8988T (cell line): ENCODE measurements around the gene SPOCK1.

Source experiments
- DNase-seq: peaks from one replicate; pipeline ENCODE4 v3.0.0; 2011

The SPOCK1 gene

DNA sequence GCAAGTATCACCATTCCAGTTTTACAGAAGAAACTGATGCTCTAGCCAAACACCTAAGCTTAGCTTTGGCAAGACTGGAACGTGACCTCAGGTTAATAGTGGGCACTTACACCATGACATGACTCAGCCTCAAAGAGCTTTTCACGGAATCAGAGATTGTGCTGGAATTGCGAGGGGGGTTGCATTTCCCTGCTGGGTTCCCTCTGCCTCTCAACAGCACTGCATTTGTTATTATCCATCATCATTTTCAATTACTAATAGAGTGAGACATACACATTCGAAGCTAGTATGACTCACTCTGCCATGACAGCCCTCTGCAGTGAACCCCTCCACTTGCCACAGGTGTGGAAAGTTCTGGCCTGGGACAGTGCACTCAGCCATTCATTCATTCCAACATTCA lies 8.0 kb downstream of the SPOCK1 start:
- DNase-seq, result no peak

DNA sequence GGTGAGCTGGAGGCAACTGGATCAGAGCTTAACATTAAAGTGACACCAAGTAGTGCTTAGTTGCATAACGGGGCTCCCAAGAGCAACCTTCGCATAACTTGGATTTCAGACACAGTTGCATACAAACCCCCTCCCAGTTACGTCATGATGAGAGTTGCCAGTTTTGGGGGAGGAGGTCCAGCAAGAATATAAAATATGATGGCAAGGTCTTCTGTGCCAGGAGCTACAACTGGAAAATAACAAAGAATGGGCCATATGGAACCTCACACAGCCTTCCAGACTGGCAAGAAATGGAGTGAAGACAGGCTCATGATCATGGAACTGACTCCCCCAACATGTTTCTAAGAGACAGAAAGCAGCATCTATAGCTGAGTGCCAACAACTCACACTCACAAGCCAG lies 8.5 kb downstream of the SPOCK1 start:
- no peak for DNase-seq

DNA sequence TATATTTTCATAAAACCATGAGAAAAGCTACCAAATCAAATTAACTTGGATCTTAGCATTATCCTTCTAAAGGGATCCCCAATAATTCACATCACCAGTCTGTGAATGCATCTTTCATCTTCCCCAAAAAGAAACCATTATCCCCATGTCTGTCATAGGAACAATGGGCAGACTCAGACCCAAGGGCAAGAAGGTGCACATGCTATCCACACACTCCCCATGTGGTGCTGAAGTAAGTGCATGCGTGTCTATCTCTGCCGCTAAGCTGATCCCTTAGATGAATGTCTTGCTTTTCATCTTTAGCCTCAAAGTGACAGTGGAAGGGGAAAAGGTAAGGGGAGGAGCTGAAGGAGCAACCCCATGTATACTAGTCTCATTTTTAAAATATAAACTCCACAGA lies 10.2 kb downstream of the SPOCK1 start:
- DNase-seq, result no peak

DNA sequence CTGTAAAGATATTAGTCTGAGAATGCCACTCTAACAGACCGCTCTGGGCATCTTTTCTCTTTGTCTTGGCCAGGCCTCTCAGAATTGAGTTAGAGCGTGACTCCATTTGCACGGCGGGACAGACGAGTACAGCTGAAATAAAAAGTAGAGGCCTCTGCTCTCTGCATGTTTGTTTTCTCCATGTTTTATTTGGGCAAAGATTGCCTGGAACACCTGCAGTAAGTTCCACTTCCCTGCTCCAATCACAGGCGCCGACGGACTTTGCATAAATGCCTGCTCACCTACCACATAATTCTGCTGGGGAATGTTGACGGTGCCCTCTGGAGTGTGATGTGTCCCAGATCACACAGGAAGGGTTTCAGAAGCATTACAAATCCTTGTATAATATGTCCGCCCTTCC lies 10.6 kb downstream of the SPOCK1 start:
- no peak for DNase-seq

DNA sequence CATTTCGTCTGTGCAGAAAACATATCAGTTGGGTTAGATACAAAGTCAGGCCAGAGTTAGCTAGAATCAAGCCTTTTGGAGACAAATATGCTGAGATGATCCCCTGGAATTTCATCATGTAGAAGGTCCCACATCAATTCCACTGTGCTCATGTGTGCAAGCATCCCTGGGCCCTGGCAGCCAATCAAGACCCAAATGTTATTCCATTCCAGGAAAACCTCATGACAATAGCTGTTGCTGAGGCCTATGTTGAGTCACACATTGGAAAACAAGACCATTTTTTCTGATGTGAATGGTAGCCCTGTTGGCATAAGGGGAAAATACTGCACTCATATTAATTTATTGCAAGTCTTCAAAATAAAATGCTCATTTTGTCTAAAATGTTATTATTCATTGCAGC lies 11.5 kb downstream of the SPOCK1 start:
- no peak for DNase-seq

DNA sequence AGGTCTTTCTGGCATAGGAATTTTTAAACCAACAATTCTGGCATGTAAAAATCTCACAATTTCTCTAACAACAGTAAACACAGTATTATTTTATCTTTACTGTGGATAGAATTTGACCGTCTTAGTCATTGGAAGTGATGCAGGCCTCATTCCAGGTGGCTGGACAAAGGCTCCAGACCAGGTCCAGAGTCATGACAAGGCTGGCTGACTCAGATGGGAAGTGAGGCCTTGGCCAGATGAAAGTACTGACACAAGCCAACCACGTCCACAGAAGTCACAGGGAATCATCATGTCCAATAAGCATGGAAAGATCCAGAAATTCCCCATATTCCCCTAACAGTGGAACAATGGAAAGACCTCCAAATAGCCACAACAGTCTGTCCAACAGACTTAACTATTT lies 12.4 kb downstream of the SPOCK1 start:
- no peak for DNase-seq

DNA sequence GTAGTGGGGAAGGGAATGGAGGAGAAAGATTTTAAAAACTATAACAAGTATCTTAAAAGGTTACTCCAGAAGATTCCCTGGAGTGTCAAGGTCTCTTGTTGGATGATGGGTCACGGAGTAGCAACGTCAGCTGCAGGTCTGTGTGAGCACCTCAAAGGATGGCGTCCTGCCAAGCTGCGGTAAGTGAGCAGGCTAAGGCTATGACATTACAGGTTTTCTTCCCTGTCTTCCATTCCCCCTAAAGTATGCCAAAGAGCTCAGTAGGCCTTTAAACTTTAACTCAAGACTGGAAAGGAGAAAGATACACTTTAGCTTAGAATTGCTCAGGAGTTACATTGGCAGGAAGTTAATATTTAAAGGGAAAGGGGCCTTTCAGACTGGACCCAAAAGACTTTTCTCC lies 17.5 kb downstream of the SPOCK1 start:
- no peak for DNase-seq

DNA sequence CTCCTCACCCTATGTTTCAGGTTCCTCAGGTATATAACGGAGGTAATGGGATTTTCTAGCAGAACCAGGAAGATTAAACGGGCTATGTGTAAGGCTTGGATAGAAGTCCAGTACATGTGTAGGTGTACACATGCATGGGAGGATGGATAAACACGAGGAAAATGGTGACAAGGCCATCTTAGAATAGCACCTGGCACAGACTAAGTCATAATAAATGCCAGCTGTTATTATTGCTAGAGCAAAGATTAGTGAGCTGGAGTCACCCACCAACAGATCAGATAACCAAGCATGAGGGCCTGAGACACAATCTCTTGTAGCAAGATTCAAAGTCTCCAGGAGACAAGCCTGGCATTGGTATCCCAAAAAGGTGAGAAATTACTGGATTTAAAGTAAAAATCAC lies 21.1 kb downstream of the SPOCK1 start:
- DNase-seq, result no peak

DNA sequence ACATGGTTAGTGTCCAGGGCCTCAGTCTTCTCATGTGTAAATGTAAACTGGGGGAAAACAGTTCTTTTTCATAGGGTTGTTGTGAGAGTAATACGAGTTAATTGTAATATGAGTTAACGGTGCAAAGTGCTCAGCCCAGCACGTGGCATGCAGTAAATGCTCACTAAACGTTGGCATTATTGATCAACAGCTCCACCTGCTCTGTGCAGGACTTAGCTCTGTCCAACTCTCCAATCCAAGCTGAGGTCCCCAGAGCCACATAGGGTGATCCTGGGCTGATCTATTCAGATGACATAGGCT lies 28.3 kb downstream of the SPOCK1 start:
- no peak for DNase-seq

DNA sequence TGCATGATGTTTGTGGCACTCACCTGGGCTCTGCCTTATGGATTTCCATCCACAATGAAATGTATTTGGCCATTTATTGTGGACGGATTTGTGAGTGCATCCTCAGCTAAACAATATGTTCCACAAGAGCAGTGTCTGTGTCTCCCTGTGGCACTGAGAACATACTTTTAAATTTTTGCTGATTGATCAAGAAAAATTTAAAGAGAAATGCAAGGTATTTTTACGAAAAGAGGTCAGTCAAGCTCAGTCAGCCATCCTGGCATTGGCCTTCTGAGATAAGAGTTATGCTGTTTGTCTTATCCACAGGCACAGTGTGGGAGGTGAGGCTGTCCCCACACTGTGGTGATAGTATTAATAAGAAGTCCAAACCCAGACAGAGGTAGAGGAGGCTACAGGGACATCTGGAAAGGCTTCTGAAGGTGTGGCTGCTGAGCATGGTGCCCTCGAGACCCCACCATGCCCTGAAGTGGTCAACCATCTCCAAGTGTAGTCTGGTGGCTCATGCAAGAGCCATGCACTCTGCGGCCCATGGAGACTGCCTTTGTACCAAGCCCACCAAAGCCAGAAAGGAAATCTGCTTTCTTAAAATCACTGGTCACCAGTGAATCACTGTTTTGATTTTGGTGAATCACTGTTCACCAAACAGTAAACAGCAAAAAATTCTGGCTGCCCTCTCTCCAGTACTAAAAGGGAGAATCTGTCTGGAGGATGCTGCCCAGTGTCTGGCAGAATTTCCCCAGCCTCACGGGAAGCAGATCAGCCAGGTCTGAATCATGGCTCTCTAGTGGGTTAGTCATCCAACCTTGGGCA lies 28.8 kb downstream of the SPOCK1 start:
- no peak for DNase-seq

DNA sequence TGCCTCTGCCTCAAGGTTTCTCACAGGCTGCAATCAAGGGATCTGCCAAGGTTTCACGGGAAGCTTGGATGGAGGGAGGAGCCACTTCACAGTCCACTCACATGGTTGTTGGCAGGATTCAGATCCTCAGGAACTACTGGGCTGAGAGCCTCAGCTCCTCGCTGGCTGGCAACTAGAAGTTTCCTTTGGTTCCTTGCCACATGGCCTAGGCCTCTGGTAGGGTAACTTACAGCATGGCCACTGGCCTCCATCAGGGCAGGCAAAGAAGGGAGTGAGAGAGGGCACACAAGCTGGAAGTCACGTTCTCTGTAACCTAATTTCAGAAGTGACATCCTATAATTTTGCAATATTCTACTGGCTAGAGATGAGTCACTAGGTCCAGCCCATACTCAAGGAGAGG lies 32.2 kb downstream of the SPOCK1 start:
- DNase-seq, result no peak

DNA sequence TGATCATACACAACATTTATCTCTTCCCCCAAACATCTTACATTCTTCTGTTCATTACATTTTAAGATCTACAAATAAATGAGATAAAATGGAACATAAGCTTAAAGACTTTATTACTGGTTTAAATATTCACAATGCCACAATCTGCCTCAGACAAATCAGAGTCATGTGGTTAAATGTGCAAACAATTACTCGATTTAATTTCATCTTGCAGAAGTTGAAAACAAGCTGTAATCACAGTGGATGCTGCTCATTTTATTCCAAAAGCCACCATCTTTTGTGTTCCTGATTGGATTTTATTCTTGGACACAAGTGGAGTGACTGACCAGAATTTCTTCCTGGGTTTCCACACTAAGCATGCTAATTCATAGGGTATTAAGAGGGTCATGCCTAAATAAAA lies 33.2 kb downstream of the SPOCK1 start:
- DNase-seq, result no peak

DNA sequence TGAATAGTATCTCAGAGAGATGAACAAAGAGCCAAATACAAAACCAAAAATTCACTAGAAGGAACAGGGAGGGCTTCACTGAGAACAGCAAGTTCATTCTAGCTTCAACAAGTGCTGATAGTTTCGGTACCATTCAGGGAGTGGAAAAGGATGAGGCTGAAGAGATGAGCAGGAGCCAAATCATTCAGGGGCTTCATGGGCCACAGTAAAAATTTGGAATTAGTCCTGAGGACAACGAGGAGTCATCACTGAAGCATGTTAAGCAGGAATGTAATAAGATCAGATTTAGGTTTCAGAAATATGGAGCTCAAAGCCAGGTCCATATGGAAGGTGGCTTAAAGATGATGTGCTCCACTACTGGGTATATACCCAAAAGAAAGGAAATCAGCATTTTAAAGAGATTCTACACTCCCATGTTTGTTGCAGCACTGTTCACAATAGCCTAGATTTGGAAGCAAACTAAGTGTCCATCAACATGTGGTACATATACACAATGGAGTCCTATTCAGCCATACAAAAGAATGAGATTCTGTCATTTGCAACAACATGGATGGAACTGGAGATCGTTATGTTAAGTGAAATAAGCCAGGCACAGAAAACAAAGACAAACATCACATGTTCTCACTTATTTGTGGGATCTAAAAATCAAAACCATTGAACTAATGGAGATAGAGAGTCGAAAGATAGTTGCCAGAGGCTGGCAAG lies 36.2 kb downstream of the SPOCK1 start:
- no peak for DNase-seq

DNA sequence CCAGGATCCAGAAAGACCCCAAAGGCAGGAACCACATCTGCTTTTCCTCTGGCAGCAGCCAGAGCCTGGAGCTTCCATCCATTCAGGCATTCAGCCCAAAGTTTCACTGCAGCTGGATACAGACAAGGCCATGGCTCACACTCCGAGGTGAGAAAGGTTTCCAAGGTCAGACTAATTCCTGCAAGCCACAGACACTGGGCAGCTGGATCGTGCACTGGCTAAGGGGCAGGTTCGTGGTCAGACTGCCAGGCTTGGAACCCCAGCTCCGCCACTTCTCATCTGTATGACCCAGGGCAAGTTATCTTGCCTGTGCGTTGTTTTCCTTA lies 36.9 kb downstream of the SPOCK1 start:
- DNase-seq, result no peak

DNA sequence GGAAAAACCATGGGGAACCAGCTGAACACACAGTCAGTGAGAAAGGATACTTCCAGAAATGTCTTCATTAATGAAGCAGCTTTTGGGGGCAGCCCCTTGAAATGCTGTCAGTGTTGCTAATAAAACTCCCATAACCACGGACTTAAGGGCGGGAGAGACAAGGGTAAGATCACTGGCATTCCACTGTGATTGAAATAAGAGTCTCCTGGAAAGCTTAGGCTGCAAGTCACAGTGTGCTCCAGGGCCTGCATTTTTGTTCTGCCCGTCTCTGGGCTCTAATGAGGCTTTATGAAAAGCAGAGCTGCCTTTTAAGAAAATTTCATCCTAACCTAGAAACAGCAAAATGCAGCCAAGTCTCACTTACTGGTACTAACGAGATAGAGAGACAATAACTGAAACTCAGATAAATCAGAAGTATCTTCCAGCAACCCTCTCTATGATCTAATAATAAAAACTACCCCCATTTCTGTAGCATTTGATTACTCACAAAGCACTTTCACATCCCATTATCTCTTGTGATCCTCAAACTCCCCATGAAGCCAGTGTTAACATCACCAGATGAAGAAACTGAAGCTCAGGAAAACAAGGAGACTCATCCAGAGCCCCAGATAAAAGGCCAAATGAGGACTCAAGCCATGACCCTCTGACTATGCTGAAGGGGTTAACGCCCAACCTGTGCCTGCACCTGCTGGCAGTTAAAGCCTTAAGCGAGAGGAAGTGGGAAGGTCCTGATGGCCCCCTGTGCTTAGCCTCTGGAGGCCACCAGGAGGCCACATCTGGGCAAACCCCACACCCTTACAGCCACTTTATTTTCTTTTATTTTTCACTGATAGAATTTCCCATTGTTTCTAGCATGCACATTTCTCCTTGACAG lies 37.5 kb downstream of the SPOCK1 start:
- no peak for DNase-seq

DNA sequence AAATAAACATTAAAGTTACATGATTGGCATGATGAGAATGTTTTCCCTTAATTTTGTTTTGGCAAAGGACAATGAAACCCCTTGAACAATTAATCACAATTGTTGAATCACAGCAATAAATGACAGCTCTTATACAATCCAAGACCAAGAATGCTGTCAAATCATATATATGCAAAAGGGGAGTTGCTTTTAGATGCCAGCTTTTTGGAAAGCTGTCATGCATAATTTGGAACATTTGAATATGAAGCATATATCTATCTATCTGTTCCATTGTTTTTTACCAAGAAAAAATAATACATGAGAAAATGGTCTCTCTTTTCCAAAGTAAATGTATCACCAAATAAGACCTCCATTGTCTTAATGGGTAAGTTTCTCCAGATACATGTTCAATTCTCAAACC lies 44.5 kb downstream of the SPOCK1 start:
- no peak for DNase-seq

DNA sequence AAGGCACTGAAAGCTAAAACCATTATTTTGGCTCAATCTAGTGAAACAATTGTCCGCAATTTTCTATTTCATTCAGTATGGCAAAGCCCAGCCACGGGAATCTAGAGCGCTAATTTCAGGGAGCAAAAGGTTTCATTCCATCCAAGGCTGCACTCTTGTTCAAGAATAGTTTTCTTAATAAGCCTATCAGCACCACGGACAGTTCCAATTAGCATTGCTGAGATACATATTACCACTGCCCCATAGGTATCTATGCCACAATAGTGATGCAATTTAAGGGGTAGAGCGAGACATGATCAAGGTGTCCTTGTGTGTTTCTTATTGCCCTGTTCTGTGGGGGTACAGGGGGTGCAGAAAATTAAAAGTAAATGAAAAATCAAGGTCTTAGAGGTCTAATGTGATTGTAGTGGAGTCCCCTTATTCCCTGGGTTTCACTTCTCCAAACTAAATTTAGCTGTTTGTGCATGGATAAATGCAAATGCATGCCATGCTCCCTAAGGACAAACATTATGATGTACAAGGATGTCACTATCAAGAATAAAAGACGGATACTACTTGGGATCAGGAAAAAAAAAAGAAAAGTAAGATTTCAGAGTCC lies 45.5 kb downstream of the SPOCK1 start:
- no peak for DNase-seq

DNA sequence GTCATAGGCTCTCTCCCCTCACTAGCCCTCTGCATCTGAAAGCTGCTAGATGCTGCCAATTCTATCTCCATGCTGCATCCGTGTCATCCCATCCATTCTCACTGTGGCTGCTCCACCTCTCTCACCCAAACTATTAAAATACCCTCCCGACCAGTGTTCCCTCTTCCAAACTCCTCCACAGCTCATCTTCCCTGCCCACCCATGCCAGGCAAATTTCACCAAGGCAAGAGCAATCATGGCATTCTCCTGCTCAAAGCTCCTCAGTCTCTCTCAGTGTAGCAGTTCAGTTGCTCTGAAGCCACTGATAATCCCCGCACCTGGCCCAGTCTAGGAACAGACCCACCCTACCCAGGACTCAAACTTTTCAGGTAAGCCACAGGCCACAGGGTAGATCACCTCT lies 48.4 kb downstream of the SPOCK1 start:
- DNase-seq, result no peak

DNA sequence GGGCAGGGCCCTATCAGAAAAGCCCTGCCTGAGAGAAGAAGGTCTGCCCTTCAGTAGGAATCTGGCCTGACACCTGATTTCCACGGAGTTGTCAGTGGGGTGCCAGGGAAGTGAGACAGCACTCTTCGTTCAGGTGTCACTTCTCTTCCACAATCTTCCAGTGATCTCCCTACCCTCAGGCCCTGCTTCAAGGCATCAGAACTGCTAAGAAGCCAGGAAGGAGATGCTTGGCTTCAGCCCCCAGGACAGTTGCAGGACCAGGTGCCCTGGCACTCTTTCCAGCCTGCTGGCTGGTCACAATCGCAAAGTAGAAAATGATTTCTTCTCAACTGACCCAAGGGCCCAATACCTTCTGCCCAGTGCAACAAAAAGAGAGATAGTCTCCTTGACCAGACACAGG lies 50.3 kb downstream of the SPOCK1 start:
- DNase-seq, result no peak

DNA sequence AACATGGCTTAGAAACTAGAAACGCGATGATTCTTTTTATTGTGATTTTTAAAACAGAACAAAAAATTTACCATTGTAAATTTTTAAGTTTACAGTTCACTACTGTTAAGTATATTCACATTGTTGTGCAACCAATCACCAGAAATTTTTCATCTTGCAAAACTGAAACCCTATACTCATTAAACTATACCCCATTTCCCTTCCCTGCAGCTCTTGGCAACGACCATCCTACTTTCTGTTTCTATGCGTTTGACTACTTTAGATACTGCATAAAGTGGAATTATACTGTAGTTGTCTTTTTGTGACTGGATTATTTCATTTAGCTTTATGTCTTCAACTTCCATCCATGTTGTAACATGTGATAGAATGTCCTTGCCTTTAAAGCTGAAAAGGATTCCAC lies 52.5 kb downstream of the SPOCK1 start:
- DNase-seq, result no peak

DNA sequence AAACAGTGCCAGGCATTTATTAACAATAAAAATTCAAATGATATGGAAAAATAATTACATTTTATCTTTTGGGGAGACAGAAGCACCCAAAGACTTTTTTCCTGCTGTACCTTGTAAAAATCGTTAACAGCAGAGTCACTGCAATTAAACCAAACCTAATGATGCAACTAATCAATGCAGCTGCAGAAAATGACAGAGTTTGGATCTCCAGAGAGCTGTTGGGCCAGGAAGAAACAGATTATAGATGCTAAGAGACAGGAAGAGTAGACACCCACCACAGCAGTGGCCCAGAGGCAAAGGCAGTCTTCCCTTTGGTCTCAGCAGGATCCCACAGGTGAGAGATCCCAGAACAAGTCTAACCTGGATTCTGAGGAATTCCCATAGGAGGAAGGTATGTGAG lies 53.0 kb downstream of the SPOCK1 start:
- no peak for DNase-seq

DNA sequence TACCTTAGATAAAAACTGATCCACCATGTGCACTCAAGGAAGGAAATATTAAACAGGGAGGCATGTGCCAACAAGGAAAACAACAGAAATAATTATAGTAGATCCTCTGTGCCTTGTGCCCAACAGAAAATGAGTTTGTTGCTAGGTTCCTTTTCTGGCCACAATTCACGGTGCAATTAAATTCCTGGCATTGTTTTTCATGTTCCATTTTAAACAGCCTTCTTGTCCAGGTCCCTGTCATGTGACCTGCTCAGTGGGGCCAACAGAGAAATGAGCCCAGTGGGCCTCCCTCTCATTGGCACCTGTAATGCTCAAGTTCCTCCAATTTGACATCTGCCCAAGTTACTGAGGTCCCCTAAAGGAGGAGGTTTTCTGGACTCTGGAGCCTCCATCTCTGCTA lies 56.5 kb downstream of the SPOCK1 start:
- no peak for DNase-seq

DNA sequence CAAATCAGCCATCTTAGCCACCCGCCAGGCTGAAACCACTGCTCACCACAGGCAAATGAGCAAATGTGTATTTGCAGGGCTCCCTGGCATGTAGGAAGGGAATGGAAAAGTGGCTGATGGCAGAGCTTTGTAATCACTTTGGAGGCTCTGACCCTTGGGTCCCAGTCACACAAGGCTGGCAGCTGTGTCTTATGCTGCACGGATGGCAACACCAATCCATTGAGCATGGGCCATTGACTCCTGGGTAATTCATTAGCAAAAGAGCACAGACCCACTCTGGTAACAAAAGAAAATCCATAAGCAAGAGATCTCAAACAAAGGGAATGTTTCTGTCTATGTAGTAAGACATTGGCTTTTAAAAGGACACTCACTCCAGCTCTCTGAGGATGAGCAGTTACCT lies 57.6 kb downstream of the SPOCK1 start:
- DNase-seq, result no peak

DNA sequence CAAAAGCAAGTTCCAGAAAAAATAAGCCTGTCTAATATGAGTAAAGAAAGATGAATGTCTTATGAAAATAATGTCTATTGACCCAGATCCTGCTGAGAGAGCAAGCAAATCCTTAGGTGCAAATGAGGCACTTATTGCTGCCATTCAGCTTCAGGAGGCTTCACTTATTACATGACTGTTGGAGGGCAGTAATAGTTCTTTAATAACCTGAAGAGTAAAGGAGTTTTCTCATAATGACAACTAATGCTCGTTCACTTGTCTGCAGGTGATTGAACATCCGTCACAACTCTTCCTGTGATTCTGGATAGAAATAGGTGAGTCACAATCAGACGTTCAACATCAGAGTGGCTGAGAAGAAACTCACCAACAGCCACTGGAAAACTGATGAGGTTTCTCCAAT lies 58.3 kb downstream of the SPOCK1 start:
- no peak for DNase-seq
